MM.1S (cell line): Measurements from ENCODE around the gene HRH3.

Experiments
- DNase-seq: peaks from one replicate; pipeline ENCODE4 v3.0.0-alpha.2; 2015
- H2AFZ ChIP-seq: fragments of 300-600 bp; sonication (generic); 2 replicates; pipeline ENCODE4 v1.6.0; 2016; ENCODE audit warnings: antibody characterized with exemption, low read length
- H3F3A ChIP-seq: fragments of 300-600 bp; sonication (generic); 2 replicates; pipeline ENCODE4 v1.6.1; 2016; ENCODE audit warnings: mild to moderate bottlenecking, antibody characterized with exemption, low read length, moderate library complexity, mixed read lengths; ENCODE audit not compliant: insufficient read depth
- H3K27ac ChIP-seq: fragments of 300-600 bp; sonication (generic); 2 replicates; pipeline ENCODE4 v1.5.1; 2016; ENCODE audit warnings: mild to moderate bottlenecking, low read length
- H3K27me3 ChIP-seq: fragments of 300-600 bp; sonication (generic); replicated peaks from 2 replicates; pipeline ENCODE4 v1.6.0; 2016; ENCODE audit warnings: low read length; ENCODE audit not compliant: insufficient read depth
- H3K36me3 ChIP-seq: fragments of 300-600 bp; sonication (generic); replicated peaks from 2 replicates; pipeline ENCODE4 v1.6.1; 2016; ENCODE audit warnings: mild to moderate bottlenecking, low read length, mixed read lengths; ENCODE audit not compliant: insufficient read depth
- H3K4me1 ChIP-seq: fragments of 300-600 bp; sonication (generic); 2 replicates; pipeline ENCODE4 v1.6.1; 2016; ENCODE audit warnings: low read length, mixed read lengths
- H3K4me2 ChIP-seq: fragments of 300-600 bp; sonication (generic); 2 replicates; pipeline ENCODE4 v1.6.0; 2016; ENCODE audit warnings: low read depth, low read length
- H3K4me3 ChIP-seq: fragments of 300-600 bp; sonication (generic); 2 replicates; pipeline ENCODE4 v1.5.1; 2016; ENCODE audit warnings: low read length, mixed read lengths
- H3K79me2 ChIP-seq: fragments of 300-600 bp; sonication (generic); 2 replicates; pipeline ENCODE4 v1.6.1; 2016; ENCODE audit warnings: mixed run types, low read length, mixed read lengths
- H3K9ac ChIP-seq: fragments of 300-600 bp; sonication (generic); 2 replicates; pipeline ENCODE4 v1.6.1; 2016; ENCODE audit warnings: low read length, mixed read lengths
- H3K9me2 ChIP-seq: fragments of 300-600 bp; sonication (generic); replicated peaks from 2 replicates; pipeline ENCODE4 v1.6.1; 2016; ENCODE audit warnings: mild to moderate bottlenecking, low read length, mixed read lengths; ENCODE audit not compliant: insufficient read depth
- H3K9me3 ChIP-seq: fragments of 300-600 bp; sonication (generic); replicated peaks from 2 replicates; pipeline ENCODE4 v1.6.1; 2016; ENCODE audit warnings: mild to moderate bottlenecking, low read length, mixed read lengths; ENCODE audit not compliant: insufficient read depth
- H4K20me1 ChIP-seq: fragments of 300-600 bp; sonication (generic); 2 replicates; pipeline ENCODE4 v1.6.1; 2016; ENCODE audit warnings: mild to moderate bottlenecking, low read length, moderate library complexity, mixed read lengths; ENCODE audit not compliant: insufficient read depth
- CTCF ChIP-seq: fragments of 300-600 bp; sonication (generic); IDR thresholded peaks from 2 replicates; pipeline ENCODE4 v1.5.1; 2016; ENCODE audit warnings: antibody characterized with exemption, low read length, mixed read lengths
- EZH2 ChIP-seq: fragments of 300-600 bp; sonication (generic); optimal IDR thresholded peaks from 2 replicates; pipeline ENCODE3; 2017; ENCODE audit warnings: low read depth, mild to moderate bottlenecking, antibody characterized with exemption, low read length, mixed read lengths
- EZH2phosphoT487 ChIP-seq: fragments of 300-600 bp; sonication (generic); IDR thresholded peaks from 2 replicates; pipeline ENCODE4 v1.6.1; 2018; ENCODE audit warnings: antibody characterized with exemption, low read length

The HRH3 gene

GRCh38 chr20:62202083-62202395, 18.0 kb downstream of the HRH3 start:
- no peak for DNase-seq
- Histone ChIP-seq H3K4me1 (no peaks in the 10 kb centered on the region), H3K9me3 (no peaks in the 10 kb centered on the region), H3K4me2 (no peak overlapping the region), H3K27ac (no peak overlapping the region), H4K20me1 (no peaks in the 10 kb centered on the region), H2AFZ (no peak overlapping the region), H3K36me3 (no peaks in the 10 kb centered on the region), H3K4me3 (no peak overlapping the region), H3K9me2 (no peaks in the 10 kb centered on the region), H3F3A (no peaks in the 10 kb centered on the region), H3K27me3 (no peaks in the 10 kb centered on the region), H3K79me2 (no peaks in the 10 kb centered on the region), H3K9ac (no peak overlapping the region)
- TF ChIP-seq EZH2 (no peak), EZH2phosphoT487 (no peak), CTCF (no peak)

GRCh38 chr20:62201173-62202082, 18.6 kb downstream of the HRH3 start:
- no peaks in the 10 kb centered on the region for H3K79me2 ChIP-seq
- no peak overlapping the region for H2AFZ ChIP-seq
- no peak overlapping the region for H3K4me3 ChIP-seq
- no peak for TF ChIP-seq EZH2
- TF ChIP-seq EZH2phosphoT487: no peak
- no peak for TF ChIP-seq CTCF
- no peaks in the 10 kb centered on the region for H3F3A ChIP-seq
- no peak overlapping the region for H3K4me2 ChIP-seq
- DNase-seq: no peak
- H3K9ac ChIP-seq: no peak overlapping the region
- no peaks in the 10 kb centered on the region for H3K27me3 ChIP-seq
- H3K9me2 ChIP-seq: no peaks in the 10 kb centered on the region
- H3K36me3 ChIP-seq: no peaks in the 10 kb centered on the region
- no peaks in the 10 kb centered on the region for H3K9me3 ChIP-seq
- H4K20me1 ChIP-seq: no peaks in the 10 kb centered on the region
- no peaks in the 10 kb centered on the region for H3K4me1 ChIP-seq
- no peak overlapping the region for H3K27ac ChIP-seq

GRCh38 chr20:62200491-62201172, 19.4 kb downstream of the HRH3 start:
- no peaks in the 10 kb centered on the region for H3K9me2 ChIP-seq
- H3K27ac ChIP-seq: no peak overlapping the region
- no peak overlapping the region for H3K4me3 ChIP-seq
- H3K79me2 ChIP-seq: no peaks in the 10 kb centered on the region
- no peak overlapping the region for H3K9ac ChIP-seq
- DNase-seq: no peak
- H2AFZ ChIP-seq: no peak overlapping the region
- H4K20me1 ChIP-seq: no peaks in the 10 kb centered on the region
- TF ChIP-seq EZH2phosphoT487 (no peak), CTCF (no peak), EZH2 (no peak)
- no peaks in the 10 kb centered on the region for H3F3A ChIP-seq
- no peaks in the 10 kb centered on the region for H3K36me3 ChIP-seq
- H3K4me2 ChIP-seq: no peak overlapping the region
- H3K27me3 ChIP-seq: no peaks in the 10 kb centered on the region
- no peaks in the 10 kb centered on the region for H3K9me3 ChIP-seq
- H3K4me1 ChIP-seq: no peaks in the 10 kb centered on the region
